Small intestine (tissue), 7 donors: ENCODE data around the gene CERS2. TPM values are rescaled to one million over a fixed set of nuclear protein-coding genes. Genes with fewer than 3 reads are reported as not detected.
A peak's percentile ranks its signal among the peaks of the same experiment; 100 is the strongest.

Experiments used
- DNase-seq, 2 donors: peaks; one replicate each; pipeline versions ENCODE4 v3.0.0 to v3.0.0-alpha.2; 2013
- FAIRE-seq: peaks from 2 replicates; lab custom pipeline; 2012; peaks lifted over from hg19 to GRCh38; lab: Jason Lieb, UNC
- H3K27ac ChIP-seq, 3 donors: one replicate each; pipeline ENCODE4 v1.5.1; 2013; ENCODE audit warnings: low read length in 2 of 3, mild to moderate bottlenecking in 2 of 3, control low read depth in 1 of 3, inconsistent platforms in 1 of 3, low read depth in 1 of 3, moderate library complexity in 1 of 3
- H3K27me3 ChIP-seq, 3 donors: one replicate each; pipeline ENCODE4 v1.6.1; 2013; ENCODE audit warnings: low read length in 3 of 3, inconsistent platforms in 1 of 3; ENCODE audit not compliant: control insufficient read depth in 3 of 3, insufficient read depth in 3 of 3
- H3K36me3 ChIP-seq, 3 donors: one replicate each; pipeline ENCODE4 v1.6.1; 2013; ENCODE audit warnings: low read length in 3 of 3, inconsistent platforms in 1 of 3, low read depth in 1 of 3, mild to moderate bottlenecking in 1 of 3, moderate library complexity in 1 of 3; ENCODE audit not compliant: control insufficient read depth in 3 of 3, insufficient read depth in 2 of 3
- H3K4me1 ChIP-seq, 3 donors: one replicate each; pipeline ENCODE4 v1.6.1; 2013; ENCODE audit warnings: low read length in 2 of 3, inconsistent platforms in 1 of 3, low read depth in 1 of 3, mild to moderate bottlenecking in 1 of 3, moderate library complexity in 1 of 3; ENCODE audit not compliant: control insufficient read depth in 3 of 3, insufficient read depth in 2 of 3
- H3K4me3 ChIP-seq, 3 donors: one replicate each; pipeline ENCODE4 v1.5.1; 2013; ENCODE audit warnings: low read length in 3 of 3, control low read depth in 1 of 3, inconsistent platforms in 1 of 3, low read depth in 1 of 3, mild to moderate bottlenecking in 1 of 3, moderate library complexity in 1 of 3
- H3K9me3 ChIP-seq, 2 donors: one replicate each; pipeline ENCODE4 v1.6.1; 2013; ENCODE audit warnings: low read depth in 1 of 2, low read length in 1 of 2; ENCODE audit not compliant: control insufficient read depth in 2 of 2, insufficient read depth in 1 of 2
- WGBS, 3 donors: extraction: QIAGEN DNeasy Blood & Tissue Kit; methylation state at CpG; one replicate each; pipeline ENCODE4 v1.1.7; 2013; 5-methylcytosine and 5-hydroxymethylcytosine counted together
- polyA plus RNA-seq, 4 donors: library from polyadenylated mRNA; stranded (reverse) in 3 of 4; unstranded in 1 of 4; fragments of 200-250 nt in 3 of 4; fragments of 120-200 nt in 1 of 4; gene quantifications; one replicate each; pipeline versions ENCODE4 v1.2.1 to v1.2.3, GENCODE V29; 2013
- donor health status: healthy with polysubstance abuse.
- donor health status: control.
- donor health status: control.
- donor health status: Bipolar disorder and iron deficiency.
- donor health status: healthy.

CERS2 gene
- polyA plus RNA-seq, 4 donors = 111 to 366 (median 193) TPM

DNA sequence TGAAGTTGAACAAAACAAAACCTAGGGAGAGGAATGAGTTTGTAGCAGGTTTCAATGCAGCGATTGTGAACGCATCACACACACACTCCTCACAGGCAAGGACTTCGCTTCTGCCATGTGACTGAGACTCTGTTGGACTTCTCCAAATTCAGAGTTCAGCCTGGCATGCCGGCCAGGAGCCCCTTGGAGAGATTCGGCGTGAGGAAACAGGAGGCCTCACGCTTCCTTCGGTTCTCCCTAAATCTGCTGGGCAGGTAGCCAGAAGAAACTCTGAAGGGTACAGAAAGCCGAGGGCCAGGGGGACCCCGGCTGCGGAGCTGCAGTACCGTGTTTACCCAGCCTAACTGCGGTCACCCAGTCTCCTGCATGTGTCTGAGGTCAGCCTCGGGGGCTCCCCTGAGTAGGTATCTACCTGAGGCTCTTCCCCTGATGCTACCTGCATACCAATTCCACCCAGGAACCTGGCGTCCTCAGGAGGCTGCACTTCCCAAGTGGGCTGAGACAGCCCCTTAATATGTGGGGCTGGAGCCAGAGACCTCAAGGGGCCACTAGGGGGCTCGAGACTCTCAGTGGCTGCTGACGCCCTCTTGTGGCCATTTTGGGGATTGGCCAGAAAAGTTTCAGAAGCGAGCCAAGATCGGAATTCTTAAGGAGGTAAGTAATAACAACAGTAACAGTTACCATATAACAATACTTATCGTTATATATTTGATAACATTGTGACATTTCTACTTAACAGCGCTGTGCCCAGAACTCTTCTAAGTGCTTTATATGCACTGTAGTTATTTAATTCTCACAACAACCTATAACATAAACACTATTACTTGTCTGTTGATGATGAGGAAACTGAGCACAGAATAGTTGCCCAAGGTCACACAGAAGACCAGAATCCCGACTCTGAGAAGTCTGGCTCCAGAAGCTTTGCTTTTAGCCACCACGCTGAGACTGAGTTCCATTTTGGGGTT is 4.7 kb upstream of the CERS2 start:
- FAIRE-seq (no peak), DNase-seq (peak; percentile 89 to 93)
- H3K27me3 ChIP-seq = no peaks in the 10 kb centered on the region
- WGBS, 3 donors = 24 to 31% (median 30%) methylated on average over 23 of the region's 23 CpGs
- peak overlapping the region in 1 of 3 donors; percentile 24 for H3K4me3 ChIP-seq
- H3K9me3 ChIP-seq = no peaks in the 10 kb centered on the region
- peaks cover 0 to 9% (median 0%) of the 10 kb centered on the region in 3 donors for H3K36me3 ChIP-seq
- H3K27ac ChIP-seq = peak overlapping the region in 1 of 3 donors; percentile 40
- H3K4me1 ChIP-seq = peaks cover 0 to 60% (median 5%) of the 10 kb centered on the region in 3 donors

GRCh38 chr1:150976879-150977694 is 2.5 kb upstream of the CERS2 start:
- H3K27me3 ChIP-seq = no peaks in the 10 kb centered on the region
- peaks cover 0 to 8% (median 0%) of the 10 kb centered on the region in 3 donors for H3K36me3 ChIP-seq
- no peak overlapping the region for H3K4me3 ChIP-seq
- DNase-seq (peak; percentile 91 to 96), FAIRE-seq (no peak)
- H3K4me1 ChIP-seq = peaks cover 0 to 61% (median 6%) of the 10 kb centered on the region in 3 donors
- WGBS, 3 donors = 11 to 43% (median 37%) methylated on average over 11 of the region's 11 CpGs
- H3K27ac ChIP-seq = peak overlapping the region; percentile 63 to 93 (median 77)
- no peaks in the 10 kb centered on the region for H3K9me3 ChIP-seq

DNA sequence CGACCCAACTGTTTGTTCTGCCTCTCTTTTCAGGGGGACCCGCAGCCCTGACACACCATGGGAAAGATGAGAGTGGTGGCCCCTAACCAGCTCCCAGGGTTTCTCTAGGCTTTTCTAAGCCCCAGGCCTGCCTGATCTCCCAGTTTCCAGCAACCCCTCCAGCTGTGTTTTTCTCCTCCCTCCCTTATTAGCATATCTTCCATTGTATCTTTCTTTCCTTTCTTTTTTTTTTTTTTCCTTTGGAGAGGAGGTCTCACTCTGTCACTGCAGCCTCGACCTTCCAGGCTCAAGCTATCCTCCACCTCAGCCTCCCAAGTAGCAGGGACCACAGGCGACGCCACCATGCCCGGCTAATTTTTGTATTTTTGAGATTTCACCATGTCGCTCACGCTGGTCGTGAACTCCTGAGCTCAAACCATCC is 1.8 kb upstream of the CERS2 start:
- no peak overlapping the region for H3K4me3 ChIP-seq
- H3K4me1 ChIP-seq = peaks cover 0 to 61% (median 7%) of the 10 kb centered on the region in 3 donors
- DNase-seq (no peak), FAIRE-seq (no peak)
- no peaks in the 10 kb centered on the region for H3K27me3 ChIP-seq
- peaks cover 0 to 13% (median 0%) of the 10 kb centered on the region in 3 donors for H3K36me3 ChIP-seq
- peak overlapping the region; percentile 9 to 93 (median 63) for H3K27ac ChIP-seq
- 85 to 91% (median 86%) methylated on average over 9 of the region's 9 CpGs for WGBS, 3 donors
- H3K9me3 ChIP-seq = no peaks in the 10 kb centered on the region

- peaks cover 0 to 30% (median 0%) of the 10 kb centered on the region in 3 donors for H3K36me3 ChIP-seq
- peak; percentile 51 to 69 for DNase-seq
- H3K27me3 ChIP-seq = no peaks in the 10 kb centered on the region
- WGBS, 3 donors = 0 to 1% (median 1%) methylated on average over 33 to 67 of the region's 67 CpGs
- H3K27ac ChIP-seq = peak overlapping the region; percentile 89 to 92 (median 90)
- FAIRE-seq = no peak
- H3K4me1 ChIP-seq = peaks cover 0 to 66% (median 4%) of the 10 kb centered on the region in 3 donors
- peak overlapping the region; percentile 88 to 99 (median 97) for H3K4me3 ChIP-seq
- no peaks in the 10 kb centered on the region for H3K9me3 ChIP-seq
Observed at GRCh38 chr1:150973836-150974579, 627 bp downstream of the CERS2 start.

GRCh38 chr1:150973258-150973835 is 1.3 kb downstream of the CERS2 start:
- H3K4me1 ChIP-seq = peaks cover 0 to 63% (median 4%) of the 10 kb centered on the region in 3 donors

GRCh38 chr1:150972417-150972940 is 2.2 kb downstream of the CERS2 start:
- peaks cover 0 to 59% (median 4%) of the 10 kb centered on the region in 3 donors for H3K4me1 ChIP-seq

More at GRCh38 chr1:150973258-150973835, 1.3 kb downstream of the CERS2 start:
- no peaks in the 10 kb centered on the region for H3K27me3 ChIP-seq
- FAIRE-seq (no peak), DNase-seq (no peak)
- H3K9me3 ChIP-seq = no peaks in the 10 kb centered on the region
- WGBS, 3 donors = 8 to 18% (median 16%) methylated on average over 14 to 15 of the region's 15 CpGs
- peaks cover 3 to 37% (median 6%) of the 10 kb centered on the region in 3 donors for H3K36me3 ChIP-seq
- H3K27ac ChIP-seq = peak overlapping the region; percentile 89 to 92 (median 90)
- peak overlapping the region; percentile 88 to 99 (median 97) for H3K4me3 ChIP-seq

More at GRCh38 chr1:150972417-150972940, 2.2 kb downstream of the CERS2 start:
- Histone ChIP-seq H3K4me3 (peak overlapping the region in 2 of 3 donors; percentile 97 to 99), H3K9me3 (no peaks in the 10 kb centered on the region), H3K27ac (peak overlapping the region; percentile 89 to 92 (median 90)), H3K36me3 (peaks cover 8 to 46% (median 14%) of the 10 kb centered on the region in 3 donors), H3K27me3 (no peaks in the 10 kb centered on the region)
- DNase-seq = peak in 1 of 2 donors; percentile 37
- FAIRE-seq = no peak
- WGBS, 3 donors = 44 to 56% (median 51%) methylated on average over 4 of the region's 4 CpGs
